NOMO-1 treated with DMSO at 0.1 percent for 48 hours (cell line): ENCODE measurements around the gene SPRR1B.
"Not testable (repeated sequence)": the region's sequence is repeated elsewhere in the genome, so short reads cannot be mapped to it uniquely, and the experiment has no call there.

Experiments used
- DNase-seq: peaks from one replicate; lab custom pipeline; 2025; ENCODE audit not compliant: unreplicated experiment; lab: John Stamatoyannopoulos, UW

SPRR1B gene, protein sequence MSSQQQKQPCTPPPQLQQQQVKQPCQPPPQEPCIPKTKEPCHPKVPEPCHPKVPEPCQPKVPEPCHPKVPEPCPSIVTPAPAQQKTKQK

GRCh38 chr1:153030895-153031294, at the start of gene SPRR1B:
Gene SPRR1B, plus strand, starts transcription at chr1:153031203. Its CDS starts 1,143 bp downstream, at chr1:153032346.
- DNase-seq, result no peak

GRCh38 chr1:152982076-152982475, 48.9 kb upstream of the SPRR1B start:
- no peak for DNase-seq

GRCh38 chr1:152983234-152983633, 47.8 kb upstream of the SPRR1B start:
- DNase-seq, result no peak

GRCh38 chr1:152983743-152984142, 47.3 kb upstream of the SPRR1B start, which contains the start of gene SPRR1A:
Gene SPRR1A, plus strand, starts transcription at chr1:152984081. Its CDS starts 1,150 bp downstream, at chr1:152985231.
- DNase-seq, result no peak

- DNase-seq, result no peak
Observed at GRCh38 chr1:152986578-152986977, 44.4 kb upstream of the SPRR1B start.

DNA sequence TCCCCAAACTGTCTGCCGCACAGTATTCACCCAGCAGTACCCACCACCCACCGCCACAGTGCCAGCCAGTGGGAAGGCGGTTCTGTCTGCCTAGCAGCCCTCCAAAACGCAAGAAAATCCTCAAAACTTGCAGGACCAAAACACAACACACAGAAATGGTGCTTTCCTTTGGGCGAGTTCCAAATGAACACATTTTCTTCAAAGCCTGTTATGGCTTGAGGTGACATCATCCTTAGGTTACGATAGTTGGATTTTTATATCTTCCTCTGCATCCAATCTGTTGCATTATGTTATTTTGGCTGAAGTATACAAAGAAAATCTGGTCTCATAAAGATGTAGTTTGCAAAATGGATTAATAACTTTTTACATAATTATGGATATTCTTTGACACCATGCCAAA, 37.8 kb upstream of the SPRR1B start:
- no peak for DNase-seq

DNA sequence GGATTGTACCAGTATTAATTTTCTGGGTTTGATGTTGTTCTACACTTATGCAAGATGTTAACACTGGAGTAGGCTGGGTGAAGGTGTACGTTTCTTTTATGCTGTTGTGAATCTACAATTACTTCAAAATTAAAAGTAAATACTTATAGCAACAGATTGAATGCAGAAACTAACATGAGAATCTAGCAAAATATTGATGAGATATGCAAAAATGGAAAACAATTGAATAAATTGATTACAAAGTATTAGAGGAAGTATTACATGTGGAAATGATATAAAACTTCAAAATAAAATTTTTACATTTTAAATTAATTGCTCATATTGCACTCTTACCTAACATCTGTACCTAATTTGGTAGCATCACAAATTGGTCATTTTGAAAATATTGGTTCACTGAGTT, 35.2 kb upstream of the SPRR1B start:
- DNase-seq, result no peak

- DNase-seq, result no peak
Observed at GRCh38 chr1:152996633-152997400, 34.2 kb upstream of the SPRR1B start.

GRCh38 chr1:152997901-152998300, 33.1 kb upstream of the SPRR1B start:
- no peak for DNase-seq

DNA sequence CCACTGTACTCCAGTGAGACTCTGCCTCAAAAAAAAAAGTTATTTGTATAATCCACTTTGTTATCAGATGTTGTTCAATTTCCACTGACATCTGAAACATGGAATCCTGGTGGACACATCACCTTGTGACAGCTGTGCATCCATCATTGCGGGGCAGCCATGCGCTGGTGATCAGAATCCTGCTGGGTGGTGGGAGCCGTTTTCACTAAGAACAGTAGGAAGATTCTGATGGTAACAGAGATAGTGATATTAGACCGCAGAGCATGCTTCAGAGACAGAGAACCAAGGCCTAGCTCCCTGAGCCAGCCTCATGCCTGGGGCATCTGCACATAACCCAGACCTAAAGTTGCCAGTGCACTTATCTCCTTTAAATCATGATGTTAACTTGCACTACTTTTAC, 32.5 kb upstream of the SPRR1B start:
- DNase-seq, result no peak

DNA sequence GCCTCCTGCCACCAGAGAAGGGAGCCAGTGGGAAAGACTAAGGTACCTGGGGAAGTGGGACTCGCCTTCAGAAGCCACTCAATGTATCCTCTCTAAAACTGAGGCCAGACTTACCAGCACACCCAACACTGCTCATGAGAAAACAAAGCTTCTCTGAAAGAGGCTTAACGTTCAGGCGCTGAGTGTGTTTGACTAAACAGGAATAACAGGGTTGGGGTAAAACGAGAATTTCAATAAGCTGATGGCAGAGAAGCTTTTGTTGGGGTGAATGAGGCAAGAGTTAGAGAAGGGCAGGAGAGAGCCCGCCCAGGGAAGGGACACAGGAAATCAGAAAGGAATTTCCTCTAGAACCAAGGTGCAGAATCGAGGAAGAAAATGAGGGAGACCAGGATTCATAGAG, 31.2 kb upstream of the SPRR1B start:
- DNase-seq, result no peak

- DNase-seq, result no peak
Observed at GRCh38 chr1:153000294-153000693, 30.7 kb upstream of the SPRR1B start.

GRCh38 chr1:153001382-153001781, 29.6 kb upstream of the SPRR1B start, which contains the start of gene SPRR3:
Gene SPRR3, plus strand, starts transcription at chr1:153001749. Its CDS starts 1,272 bp downstream, at chr1:153003021.
- no peak for DNase-seq

DNA sequence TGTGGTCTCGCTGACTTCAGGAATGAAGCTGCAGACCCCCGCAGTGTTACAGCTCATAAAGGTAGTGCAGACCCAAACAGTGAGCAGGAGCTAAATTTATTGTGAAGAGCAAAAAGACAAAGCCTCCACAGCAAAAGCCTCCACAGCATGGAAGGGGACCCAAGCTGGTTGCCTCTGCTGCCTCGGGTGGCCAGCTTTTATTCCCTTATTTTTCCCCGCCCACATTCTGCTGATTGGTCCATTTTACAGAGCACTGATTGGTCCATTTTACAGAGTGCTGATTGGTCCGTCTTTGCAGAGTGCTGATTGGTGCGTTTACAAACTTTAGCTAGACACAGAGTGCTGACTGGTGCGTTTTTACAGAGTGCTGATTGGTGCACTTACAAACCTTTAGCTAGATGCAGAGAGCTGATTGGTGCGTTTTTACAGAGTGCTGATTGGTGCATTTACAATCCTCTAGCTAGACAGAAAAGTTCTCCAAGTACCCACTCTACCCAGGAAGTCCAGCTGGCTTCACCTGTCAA, 19.7 kb upstream of the SPRR1B start:
- DNase-seq, result not testable (repeated sequence)

- not testable (repeated sequence) for DNase-seq
Observed at GRCh38 chr1:153021829-153022228, 9.2 kb upstream of the SPRR1B start.

GRCh38 chr1:153022340-153022739, 8.7 kb upstream of the SPRR1B start:
- peak; percentile 61 for DNase-seq

GRCh38 chr1:153023109-153023508, 7.9 kb upstream of the SPRR1B start:
- no peak for DNase-seq

GRCh38 chr1:153024413-153024812, 6.6 kb upstream of the SPRR1B start:
- DNase-seq, result no peak

DNA sequence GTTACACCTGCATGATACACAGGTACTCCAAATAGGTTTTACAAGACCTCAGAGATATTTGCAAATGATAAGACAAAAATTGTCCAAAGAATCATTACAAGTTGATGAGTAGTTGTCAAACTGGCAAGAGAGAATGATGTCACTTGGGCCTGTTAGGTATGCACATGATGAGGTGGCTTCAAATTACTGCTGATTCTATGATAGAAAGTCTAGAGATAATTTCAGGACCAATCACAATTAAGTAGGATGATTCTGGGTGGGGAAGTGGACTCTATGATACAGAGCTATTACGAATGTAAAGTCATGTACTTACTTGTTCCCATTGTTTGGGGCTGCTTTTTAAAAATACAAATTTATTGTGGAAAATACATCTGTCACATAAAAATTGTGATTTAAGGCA, 5.2 kb upstream of the SPRR1B start:
- DNase-seq, result no peak

DNA sequence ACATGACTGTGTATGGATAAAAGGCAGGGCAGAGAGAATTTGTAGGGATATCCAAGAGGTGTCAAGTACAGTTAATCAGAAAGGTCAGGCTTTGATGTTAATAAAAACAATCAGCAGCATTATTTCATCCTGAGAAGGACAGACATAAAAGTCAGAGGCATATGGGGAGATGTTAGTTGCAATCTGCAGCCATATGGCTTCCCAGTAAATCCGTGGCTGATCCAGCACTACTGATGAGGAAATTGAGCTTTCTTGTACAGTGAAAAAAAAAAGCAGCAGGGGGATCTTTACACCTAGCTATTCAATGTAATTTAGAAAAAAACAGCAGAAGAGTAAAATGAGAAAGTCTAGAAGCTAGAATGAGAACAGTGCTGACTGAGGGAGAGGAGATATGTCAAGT, 2.2 kb upstream of the SPRR1B start:
- no peak for DNase-seq

DNA sequence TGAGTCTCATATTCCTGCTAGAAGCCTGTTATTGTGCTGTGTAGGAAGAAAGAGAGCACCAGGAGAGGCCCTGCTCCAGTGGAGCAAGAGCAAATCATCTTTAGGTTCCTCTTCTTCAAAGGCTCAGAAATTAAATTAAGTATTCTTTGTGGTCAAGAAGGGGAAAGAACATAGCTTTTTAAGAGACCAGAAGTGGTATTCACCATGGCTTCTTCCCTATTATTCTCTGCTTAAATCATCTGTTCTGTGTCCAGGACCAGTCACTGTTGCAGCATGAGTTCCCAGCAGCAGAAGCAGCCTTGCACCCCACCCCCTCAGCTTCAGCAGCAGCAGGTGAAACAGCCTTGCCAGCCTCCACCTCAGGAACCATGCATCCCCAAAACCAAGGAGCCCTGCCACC, 1.1 kb downstream of the SPRR1B start:
- DNase-seq, result peak; percentile 90

DNA sequence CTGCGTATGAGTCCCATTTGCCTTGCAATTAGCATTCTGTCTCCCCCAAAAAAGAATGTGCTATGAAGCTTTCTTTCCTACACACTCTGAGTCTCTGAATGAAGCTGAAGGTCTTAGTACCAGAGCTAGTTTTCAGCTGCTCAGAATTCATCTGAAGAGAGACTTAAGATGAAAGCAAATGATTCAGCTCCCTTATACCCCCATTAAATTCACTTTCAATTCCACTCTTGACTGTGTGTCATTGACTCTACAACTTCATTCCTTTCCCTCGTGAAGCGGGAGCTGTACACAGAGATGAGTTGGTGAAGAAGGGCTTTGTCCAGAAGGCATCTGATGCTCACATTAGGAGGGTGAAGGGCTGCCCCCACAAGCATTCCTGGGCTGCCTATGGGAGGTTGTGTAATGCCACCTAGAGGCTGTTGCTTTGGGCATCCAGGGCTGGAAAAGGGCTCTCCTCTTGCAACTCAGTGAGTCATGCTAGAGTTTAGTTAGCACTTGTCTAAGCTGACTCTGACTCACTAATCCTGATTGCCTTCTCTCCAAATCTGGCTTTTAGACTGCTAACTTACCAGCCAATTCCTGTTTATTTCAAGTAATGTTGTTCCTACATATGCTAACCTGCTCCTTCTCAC, 1.8 kb downstream of the SPRR1B start:
- DNase-seq, result peak; percentile 42
